Neuronal stem cell (in vitro differentiated cells): ENCODE results near the gene VAC14.

Experiments used
- DNase-seq: peaks from one replicate; pipeline ENCODE4 v3.0.0-alpha.2; 2013; ENCODE audit warnings: low spot score
- H2AFZ ChIP-seq: one replicate; pipeline ENCODE4 v1.6.1; 2013; ENCODE audit warnings: mild to moderate bottlenecking, low read length, inconsistent platforms
- H2AK5ac ChIP-seq: 2 replicates; pipeline ENCODE4 v1.6.1; 2013; ENCODE audit warnings: low read depth, mild to moderate bottlenecking, inconsistent platforms, low read length, moderate library complexity, mixed read lengths
- H2BK120ac ChIP-seq: 2 replicates; pipeline ENCODE4 v1.6.1; 2013; ENCODE audit warnings: low read depth, mild to moderate bottlenecking, inconsistent platforms, low read length, moderate library complexity, mixed read lengths
- H2BK12ac ChIP-seq: one replicate; pipeline ENCODE4 v1.6.1; 2013; ENCODE audit warnings: low read length, inconsistent platforms
- H2BK15ac ChIP-seq: 2 replicates; pipeline ENCODE4 v1.6.1; 2013; ENCODE audit warnings: mild to moderate bottlenecking, low read length, inconsistent platforms, mixed read lengths
- H2BK5ac ChIP-seq: one replicate; pipeline ENCODE4 v1.6.1; 2013; ENCODE audit warnings: inconsistent platforms, mild to moderate bottlenecking, low read length, moderate library complexity
- H3K14ac ChIP-seq: one replicate; pipeline ENCODE4 v1.6.1; 2013; ENCODE audit warnings: low read length, inconsistent platforms
- H3K18ac ChIP-seq: 2 replicates; pipeline ENCODE4 v1.6.1; 2013; ENCODE audit warnings: low read length, inconsistent platforms
- H3K23ac ChIP-seq: 2 replicates; pipeline ENCODE4 v1.6.1; 2013; ENCODE audit warnings: low read depth, mild to moderate bottlenecking, mixed read lengths, low read length, inconsistent platforms; ENCODE audit not compliant: poor library complexity
- H3K27ac ChIP-seq: replicated peaks from 3 replicates; pipeline ENCODE4 v1.5.1; 2013; ENCODE audit warnings: low read length, inconsistent platforms
- H3K27me3 ChIP-seq, 3 experiments: 2 replicates each; pipeline ENCODE4 v1.6.1; 2013; ENCODE audit warnings: low read length in 3 of 3, mild to moderate bottlenecking in 2 of 3, inconsistent platforms in 1 of 3, low read depth in 1 of 3, mixed read lengths in 1 of 3, moderate library complexity in 1 of 3; ENCODE audit not compliant: control insufficient read depth in 3 of 3, insufficient read depth in 3 of 3
- H3K36me3 ChIP-seq, 2 donors: replicated peaks in 1 of 2; 2 replicates each; pipeline ENCODE4 v1.6.1; 2013; ENCODE audit warnings: low read length in 2 of 2; ENCODE audit not compliant: control insufficient read depth in 2 of 2, insufficient read depth in 2 of 2
- H3K4ac ChIP-seq: 2 replicates; pipeline ENCODE4 v1.6.1; 2013; ENCODE audit warnings: inconsistent platforms, mild to moderate bottlenecking, low read length, moderate library complexity
- H3K4me1 ChIP-seq, 2 donors: 1 replicate in 1 of 2; 2 replicates in 1 of 2; pipeline ENCODE4 v1.6.1; 2013; ENCODE audit warnings: low read length in 2 of 2, low read depth in 1 of 2; ENCODE audit not compliant: control insufficient read depth in 2 of 2, insufficient read depth in 1 of 2
- H3K4me2 ChIP-seq: one replicate; pipeline ENCODE4 v1.6.1; 2013; ENCODE audit warnings: mild to moderate bottlenecking, low read length, inconsistent platforms; ENCODE audit not compliant: insufficient read depth, poor library complexity, severe bottlenecking
- H3K4me3 ChIP-seq, 2 donors: 2 replicates each; pipeline ENCODE4 v1.5.1; 2013; ENCODE audit warnings: low read length in 2 of 2, mild to moderate bottlenecking in 2 of 2, inconsistent platforms in 1 of 2, moderate library complexity in 1 of 2
- H3K79me1 ChIP-seq: one replicate; pipeline ENCODE4 v1.6.1; 2013; ENCODE audit warnings: low read depth, mild to moderate bottlenecking, inconsistent platforms, low read length, moderate library complexity
- H3K9ac ChIP-seq: one replicate; pipeline ENCODE4 v1.6.1; 2013; ENCODE audit warnings: mild to moderate bottlenecking, low read depth, low read length, inconsistent platforms; ENCODE audit not compliant: poor library complexity
- H3K9me3 ChIP-seq, 2 donors: replicated peaks in 1 of 2; 2 replicates each; pipeline versions ENCODE3 to v1.6.1; 2013; ENCODE audit warnings: low read length in 2 of 2, mild to moderate bottlenecking in 2 of 2, inconsistent platforms in 1 of 2, low read depth in 1 of 2, mixed read lengths in 1 of 2, moderate library complexity in 1 of 2; ENCODE audit not compliant: control insufficient read depth in 2 of 2, insufficient read depth in 1 of 2
- H4K8ac ChIP-seq: one replicate; pipeline ENCODE4 v1.6.1; 2013; ENCODE audit warnings: low read depth, mild to moderate bottlenecking, inconsistent platforms, low read length, moderate library complexity
- H4K91ac ChIP-seq: one replicate; pipeline ENCODE4 v1.6.1; 2013; ENCODE audit warnings: low read length, low read depth, mild to moderate bottlenecking, inconsistent platforms; ENCODE audit not compliant: poor library complexity
- WGBS, 2 donors: extraction: QIAGEN DNeasy Blood & Tissue Kit; methylation state at CpG; one replicate each; pipeline ENCODE4 v1.1.7; 2013; ENCODE audit warnings: missing lambda C conversion rate in 2 of 2, mixed read lengths in 1 of 2; ENCODE audit not compliant: insufficient read length in 2 of 2, insufficient replicate concordance in 1 of 2; ENCODE audit errors: extremely low coverage in 2 of 2; 5-methylcytosine and 5-hydroxymethylcytosine counted together

Gene VAC14

DNA sequence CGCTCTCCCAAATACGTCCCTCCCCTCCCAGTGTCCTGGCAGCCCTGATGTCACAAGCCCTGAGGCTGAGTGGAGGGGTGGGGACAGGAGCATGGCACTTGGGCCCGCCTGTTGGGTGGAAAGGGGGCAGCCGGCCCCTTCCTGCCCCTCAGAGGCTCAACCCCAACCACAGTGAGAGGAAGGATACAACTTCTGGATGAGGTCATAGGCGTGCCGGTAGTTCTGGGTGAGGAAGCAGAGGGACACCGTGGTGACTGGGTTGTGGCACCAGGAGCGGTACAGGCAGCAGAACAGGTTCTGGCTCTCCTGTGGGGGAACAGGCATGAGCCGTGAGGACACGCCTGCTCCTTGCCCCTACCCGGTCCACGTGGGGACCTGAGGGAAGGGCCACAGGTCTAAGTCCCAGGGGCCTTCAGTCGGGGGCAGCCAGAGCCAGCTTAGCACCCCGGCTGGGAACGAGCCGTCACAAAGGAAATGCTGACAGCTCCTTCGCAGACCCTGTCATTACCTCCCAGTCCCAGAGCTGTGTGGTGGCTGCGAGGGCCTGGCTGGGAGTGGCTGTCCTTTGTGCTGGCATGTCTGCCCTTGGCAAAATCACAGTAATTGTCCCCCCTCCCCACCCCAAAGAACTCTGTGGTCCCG is 103.9 kb downstream of the VAC14 start:
- Histone ChIP-seq H3K9me3 (peaks cover 0 to 8% of the 10 kb centered on the region in 2 donors), H3K14ac (peak overlapping the region; percentile 73), H4K91ac (peak overlapping the region; percentile 40), H4K8ac (peak overlapping the region; percentile 26), H2AK5ac (peak overlapping the region; percentile 20), H3K79me1 (peaks cover 4% of the 10 kb centered on the region), H3K9ac (no peak overlapping the region), H2BK120ac (no peak overlapping the region), H3K27ac (no peak overlapping the region), H2BK5ac (no peak overlapping the region), H3K4ac (no peak overlapping the region), H3K27me3 (no peaks in the 10 kb centered on the region), H3K36me3 (peaks cover 3 to 12% of the 10 kb centered on the region in 2 donors), H3K18ac (peak overlapping the region; percentile 71), H2BK12ac (peak overlapping the region; percentile 26), H2AFZ (no peak overlapping the region), H3K23ac (no peak overlapping the region), H3K4me3 (no peak overlapping the region), H2BK15ac (peak overlapping the region; percentile 45), H3K4me2 (no peak overlapping the region), H3K4me1 (peaks cover 36 to 38% of the 10 kb centered on the region in 2 donors)
- WGBS, 2 donors: no CpG with 5 or more reads among the region's 19 CpGs
- no peak for DNase-seq

DNA sequence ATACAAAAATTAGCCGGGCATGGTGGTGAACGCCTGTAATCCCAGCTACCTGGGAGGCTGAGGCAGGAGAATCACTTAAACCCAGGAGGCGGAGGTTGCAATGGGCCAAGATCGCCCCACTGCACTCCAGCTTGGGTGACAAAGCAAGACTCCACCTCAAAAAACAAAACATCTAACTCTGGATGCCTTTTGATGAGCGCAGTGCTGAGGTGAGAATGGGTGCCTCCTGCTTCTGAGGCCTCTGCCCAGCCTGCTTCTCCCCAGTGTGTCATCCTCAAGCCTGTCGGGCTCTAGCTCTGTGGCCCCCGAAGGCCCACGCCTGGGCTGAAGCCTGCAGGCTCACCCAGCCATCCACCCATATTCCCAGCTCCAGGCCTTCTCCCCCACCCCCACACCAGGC is 104.6 kb downstream of the VAC14 start:
- H3K4me1 ChIP-seq: peaks cover 40 to 44% of the 10 kb centered on the region in 2 donors
- WGBS, 2 donors: no CpG with 5 or more reads among the region's 8 CpGs
- H2BK12ac ChIP-seq: no peak overlapping the region
- H3K27me3 ChIP-seq: no peaks in the 10 kb centered on the region
- no peak overlapping the region for H3K4me3 ChIP-seq
- H3K14ac ChIP-seq: peak overlapping the region; percentile 73
- peaks cover 0 to 8% of the 10 kb centered on the region in 2 donors for H3K9me3 ChIP-seq
- no peak for DNase-seq
- H2BK15ac ChIP-seq: peak overlapping the region; percentile 45
- H3K4ac ChIP-seq: no peak overlapping the region
- H3K23ac ChIP-seq: no peak overlapping the region
- peaks cover 3 to 12% of the 10 kb centered on the region in 2 donors for H3K36me3 ChIP-seq
- H2BK120ac ChIP-seq: no peak overlapping the region
- peaks cover 4% of the 10 kb centered on the region for H3K79me1 ChIP-seq
- peak overlapping the region; percentile 71 for H3K18ac ChIP-seq
- no peak overlapping the region for H4K8ac ChIP-seq
- no peak overlapping the region for H4K91ac ChIP-seq
- no peak overlapping the region for H3K4me2 ChIP-seq
- H3K9ac ChIP-seq: no peak overlapping the region
- H3K27ac ChIP-seq: no peak overlapping the region
- no peak overlapping the region for H2AFZ ChIP-seq
- H2AK5ac ChIP-seq: no peak overlapping the region
- no peak overlapping the region for H2BK5ac ChIP-seq

DNA sequence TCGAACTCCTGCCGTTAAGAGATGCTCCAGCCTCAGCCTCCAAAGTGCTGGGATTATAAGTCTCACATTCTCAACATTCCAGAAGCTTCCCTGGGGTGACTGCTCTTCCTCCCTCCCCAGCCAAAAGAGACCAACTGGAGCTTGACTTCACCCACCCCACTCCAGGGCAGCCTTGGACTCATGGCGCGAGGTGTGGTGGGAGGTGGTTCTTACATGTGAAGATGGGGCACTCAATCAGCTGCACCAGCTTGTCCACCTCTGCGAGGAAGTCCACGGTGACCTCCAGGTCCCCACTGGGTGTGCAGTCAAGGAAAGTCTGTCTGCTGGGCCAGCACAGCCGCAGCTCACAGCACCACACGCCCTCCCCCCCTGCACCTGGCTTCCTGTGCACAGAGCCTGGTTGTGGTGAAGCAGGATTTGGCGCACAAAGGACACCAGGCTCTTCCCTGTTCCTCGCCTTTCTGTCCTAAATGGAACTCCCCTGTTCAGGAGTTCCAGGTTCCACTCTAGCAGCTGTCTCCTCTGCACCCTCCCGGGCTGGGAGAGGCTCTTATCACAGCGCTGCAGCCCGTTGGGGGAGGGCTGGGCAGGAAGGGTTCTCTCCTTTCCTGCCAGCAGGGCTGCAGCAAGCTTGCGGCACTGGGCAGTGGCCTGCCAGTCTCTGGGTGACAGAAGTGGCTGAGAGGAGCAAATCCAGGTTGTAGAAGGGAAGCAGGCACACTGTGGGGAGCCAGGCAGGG is 105.5 kb downstream of the VAC14 start:
- peak overlapping the region; percentile 44 for H2AK5ac ChIP-seq
- H2BK120ac ChIP-seq: no peak overlapping the region
- no peak overlapping the region for H3K27ac ChIP-seq
- DNase-seq: no peak
- peaks cover 3 to 12% of the 10 kb centered on the region in 2 donors for H3K36me3 ChIP-seq
- H3K27me3 ChIP-seq: no peaks in the 10 kb centered on the region
- H2BK12ac ChIP-seq: no peak overlapping the region
- H3K4ac ChIP-seq: no peak overlapping the region
- WGBS, 2 donors: no CpG with 5 or more reads among the region's 14 CpGs
- no peak overlapping the region for H2AFZ ChIP-seq
- peak overlapping the region; percentile 12 for H3K23ac ChIP-seq
- H2BK5ac ChIP-seq: peak overlapping the region; percentile 62
- H3K9me3 ChIP-seq: peaks cover 0 to 8% of the 10 kb centered on the region in 2 donors
- peak overlapping the region; percentile 89 for H3K18ac ChIP-seq
- H3K4me2 ChIP-seq: no peak overlapping the region
- H3K4me1 ChIP-seq: peaks cover 41 to 44% of the 10 kb centered on the region in 2 donors
- no peak overlapping the region for H3K4me3 ChIP-seq
- peak overlapping the region; percentile 32 for H2BK15ac ChIP-seq
- H3K14ac ChIP-seq: peak overlapping the region; percentile 27
- H4K8ac ChIP-seq: no peak overlapping the region
- H3K79me1 ChIP-seq: peaks cover 4% of the 10 kb centered on the region
- H4K91ac ChIP-seq: no peak overlapping the region
- H3K9ac ChIP-seq: no peak overlapping the region

DNA sequence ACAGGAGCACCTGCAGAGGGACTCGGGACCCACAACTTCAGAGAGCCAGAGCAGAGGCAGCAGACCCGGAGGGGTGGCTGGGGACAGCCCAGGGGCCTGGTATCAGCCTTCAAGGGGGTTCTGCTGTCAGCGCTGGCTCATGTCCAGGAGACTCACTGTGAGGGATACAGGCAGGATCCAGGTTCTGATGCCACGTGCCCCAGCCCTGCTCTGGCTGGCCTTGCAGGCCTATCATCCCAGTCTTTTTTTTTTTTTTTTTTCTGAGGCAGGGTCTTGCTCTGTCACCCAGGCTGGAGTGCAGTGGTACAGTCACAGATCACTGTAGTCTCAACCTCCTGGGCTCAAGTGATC is 106.1 kb downstream of the VAC14 start:
- H3K23ac ChIP-seq: no peak overlapping the region
- peaks cover 3 to 12% of the 10 kb centered on the region in 2 donors for H3K36me3 ChIP-seq
- peak overlapping the region; percentile 40 for H2BK120ac ChIP-seq
- H3K27ac ChIP-seq: peak overlapping the region; percentile 3
- peak overlapping the region; percentile 39 for H3K18ac ChIP-seq
- H3K4me2 ChIP-seq: no peak overlapping the region
- H4K8ac ChIP-seq: no peak overlapping the region
- peaks cover 40 to 42% of the 10 kb centered on the region in 2 donors for H3K4me1 ChIP-seq
- no peak for DNase-seq
- H3K9me3 ChIP-seq: peaks cover 0 to 8% of the 10 kb centered on the region in 2 donors
- H2AFZ ChIP-seq: no peak overlapping the region
- no peak overlapping the region for H3K9ac ChIP-seq
- no peak overlapping the region for H4K91ac ChIP-seq
- WGBS, 2 donors: no CpG with 5 or more reads among the region's 4 CpGs
- no peak overlapping the region for H3K14ac ChIP-seq
- H2BK5ac ChIP-seq: peak overlapping the region; percentile 17
- H2BK12ac ChIP-seq: peak overlapping the region; percentile 8
- no peak overlapping the region for H2BK15ac ChIP-seq
- H3K4ac ChIP-seq: peak overlapping the region; percentile 2
- peak overlapping the region; percentile 43 for H2AK5ac ChIP-seq
- H3K27me3 ChIP-seq: no peaks in the 10 kb centered on the region
- H3K4me3 ChIP-seq: no peak overlapping the region
- H3K79me1 ChIP-seq: peaks cover 4% of the 10 kb centered on the region
